Testis (tissue), 2 donors: Measurements from ENCODE around the gene FOLR3.

Experiments used
- CTCF ChIP-seq, 3 experiments: fragments of 450-650 bp in 2 of 3; fragments of 200-600 bp in 1 of 3; sonication (generic) in 1 of 3; IDR thresholded peaks; one replicate each; pipeline ENCODE4 v1.5.1; 2016 to 2019; ENCODE audit warnings: antibody characterized with exemption in 3 of 3, mild to moderate bottlenecking in 2 of 3, moderate library complexity in 1 of 3
- POLR2A ChIP-seq: fragments of 450-650 bp; IDR thresholded peaks from one replicate; pipeline ENCODE4 v1.6.1; 2017; ENCODE audit warnings: antibody characterized with exemption, mild to moderate bottlenecking, moderate library complexity

- TF ChIP-seq CTCF (IDR thresholded peaks at IDR 0.05) (no peak), POLR2A (no peak)
These were observed 11.5 kb upstream of the FOLR3 start for GRCh38 chr11:72124046-72124445.
